NB4 (cell line): ENCODE results near the gene EFCAB6.
"Not testable (repeated sequence)": the region's sequence is repeated elsewhere in the genome, so short reads cannot be mapped to it uniquely, and the experiment has no call there.

Source experiments
- DNase-seq: peaks from one replicate; pipeline ENCODE4 v3.0.0; 2010; ENCODE audit warnings: low read depth
- H3K4me3 ChIP-seq: one replicate; pipeline ENCODE4 v1.5.1; 2011; ENCODE audit warnings: mild to moderate bottlenecking, low read depth, low read length, moderate library complexity
- MYC ChIP-seq: IDR thresholded peaks from 2 replicates; pipeline ENCODE4 v1.6.1; 2011; ENCODE audit warnings: low read depth, low read length
- POLR2A ChIP-seq: IDR thresholded peaks from 2 replicates; pipeline ENCODE4 v1.6.1; 2011; ENCODE audit warnings: mild to moderate bottlenecking; ENCODE audit not compliant: insufficient read length; ENCODE audit errors: extremely low read depth
- TF ChIP-seq, protein P1 (sequence below): IDR thresholded peaks from 2 replicates; pipeline ENCODE4 v1.6.1; 2011; ENCODE audit warnings: low read depth, low read length
- TF ChIP-seq, protein P2 (sequence below): IDR thresholded peaks from one replicate; pipeline ENCODE4 v1.5.1; 2012; ENCODE audit warnings: low read depth, low read length

Gene EFCAB6

DNA sequence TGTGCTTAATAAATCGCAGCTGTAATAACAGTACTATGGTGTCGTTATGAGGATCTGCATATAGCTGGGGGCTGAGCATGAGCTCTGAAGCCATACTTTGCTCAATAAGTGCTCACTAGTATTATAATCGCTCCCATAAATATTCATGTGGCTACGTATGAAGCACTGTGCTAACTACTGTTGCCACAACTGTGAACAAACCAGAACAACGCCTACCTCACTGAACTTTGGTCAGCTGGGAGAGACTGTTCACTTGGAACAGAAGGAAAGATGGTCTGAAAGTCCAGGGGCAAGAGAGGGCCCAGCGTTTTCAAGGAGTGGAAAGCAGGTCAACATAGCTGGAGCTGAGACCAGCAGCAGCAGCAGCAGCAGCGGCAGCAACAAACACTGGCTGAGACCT, 141.6 kb downstream of the EFCAB6 start:
- TF ChIP-seq, protein P1, sequence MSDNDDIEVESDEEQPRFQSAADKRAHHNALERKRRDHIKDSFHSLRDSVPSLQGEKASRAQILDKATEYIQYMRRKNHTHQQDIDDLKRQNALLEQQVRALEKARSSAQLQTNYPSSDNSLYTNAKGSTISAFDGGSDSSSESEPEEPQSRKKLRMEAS: no peak
- TF ChIP-seq POLR2A: no peak
- no peak for TF ChIP-seq MYC
- TF ChIP-seq, protein P2, sequence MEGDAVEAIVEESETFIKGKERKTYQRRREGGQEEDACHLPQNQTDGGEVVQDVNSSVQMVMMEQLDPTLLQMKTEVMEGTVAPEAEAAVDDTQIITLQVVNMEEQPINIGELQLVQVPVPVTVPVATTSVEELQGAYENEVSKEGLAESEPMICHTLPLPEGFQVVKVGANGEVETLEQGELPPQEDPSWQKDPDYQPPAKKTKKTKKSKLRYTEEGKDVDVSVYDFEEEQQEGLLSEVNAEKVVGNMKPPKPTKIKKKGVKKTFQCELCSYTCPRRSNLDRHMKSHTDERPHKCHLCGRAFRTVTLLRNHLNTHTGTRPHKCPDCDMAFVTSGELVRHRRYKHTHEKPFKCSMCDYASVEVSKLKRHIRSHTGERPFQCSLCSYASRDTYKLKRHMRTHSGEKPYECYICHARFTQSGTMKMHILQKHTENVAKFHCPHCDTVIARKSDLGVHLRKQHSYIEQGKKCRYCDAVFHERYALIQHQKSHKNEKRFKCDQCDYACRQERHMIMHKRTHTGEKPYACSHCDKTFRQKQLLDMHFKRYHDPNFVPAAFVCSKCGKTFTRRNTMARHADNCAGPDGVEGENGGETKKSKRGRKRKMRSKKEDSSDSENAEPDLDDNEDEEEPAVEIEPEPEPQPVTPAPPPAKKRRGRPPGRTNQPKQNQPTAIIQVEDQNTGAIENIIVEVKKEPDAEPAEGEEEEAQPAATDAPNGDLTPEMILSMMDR: no peak
- no peak overlapping the region for H3K4me3 ChIP-seq
- no peak for DNase-seq

DNA sequence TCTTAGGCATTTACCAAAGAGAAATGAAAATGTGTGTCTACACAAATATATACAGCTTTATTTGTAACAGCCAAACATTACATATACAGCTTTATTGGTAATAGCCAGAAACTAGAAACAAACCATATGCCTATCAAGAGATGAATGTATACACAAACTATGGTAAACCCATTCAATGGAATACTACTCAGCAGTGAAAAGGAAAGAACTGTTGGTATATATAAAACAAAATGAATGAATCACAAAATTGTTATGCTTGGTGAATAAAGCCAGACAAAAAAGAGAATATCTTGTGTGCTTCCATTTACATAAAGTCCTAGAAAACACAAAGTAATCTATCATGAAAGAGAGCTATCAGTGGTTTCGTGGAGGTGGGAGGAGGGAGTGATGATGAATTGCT, 142.9 kb downstream of the EFCAB6 start:
- no peak for DNase-seq
- H3K4me3 ChIP-seq: no peak overlapping the region
- TF ChIP-seq, protein P2: no peak
- TF ChIP-seq MYC: no peak
- TF ChIP-seq, protein P1: no peak

DNA sequence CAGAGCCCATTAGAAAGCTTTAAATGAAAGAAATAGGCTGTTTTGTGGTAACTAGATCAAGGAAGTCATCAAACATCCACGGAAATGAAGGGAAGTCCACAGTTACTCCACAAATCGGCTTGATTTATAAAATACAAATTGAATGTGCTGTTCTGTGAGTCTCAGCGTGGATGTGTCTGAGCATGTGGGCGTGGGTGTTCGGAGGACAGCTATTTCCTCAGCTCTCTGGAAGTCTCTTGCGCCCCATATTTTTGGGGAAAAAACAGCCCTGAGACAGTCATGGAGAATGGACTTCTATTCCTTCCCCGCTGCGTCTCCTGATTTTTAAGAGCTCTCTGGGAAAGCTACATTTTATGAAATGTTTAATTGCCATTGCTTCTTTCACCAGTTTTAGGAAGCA, 144.4 kb downstream of the EFCAB6 start:
- no peak overlapping the region for H3K4me3 ChIP-seq
- TF ChIP-seq, protein P1: no peak
- TF ChIP-seq, protein P2: no peak
- TF ChIP-seq MYC: no peak
- TF ChIP-seq POLR2A: no peak
- DNase-seq: no peak

DNA sequence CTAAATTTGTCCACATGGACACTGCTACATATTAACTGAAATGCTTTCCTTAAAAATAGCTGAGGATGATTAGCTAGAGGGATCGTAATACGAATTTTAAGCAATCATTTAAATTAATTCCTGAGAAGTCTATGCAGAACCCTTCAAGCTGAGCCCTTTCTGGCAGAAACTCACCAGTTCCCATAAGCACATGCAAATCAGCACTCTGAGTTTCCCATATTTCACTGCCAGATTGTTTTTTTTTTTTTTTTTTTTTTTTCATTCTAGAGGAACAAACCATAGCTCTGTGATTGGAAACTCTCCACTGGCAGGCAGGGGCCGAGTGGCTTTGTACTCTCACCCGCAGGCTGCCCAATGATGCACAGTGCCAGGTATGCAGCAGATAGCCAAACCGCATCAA, 145.6 kb downstream of the EFCAB6 start:
- H3K4me3 ChIP-seq: no peak overlapping the region
- no peak for DNase-seq
- TF ChIP-seq, protein P2: no peak
- TF ChIP-seq POLR2A (no peak), MYC (no peak)
- TF ChIP-seq, protein P1: no peak

DNA sequence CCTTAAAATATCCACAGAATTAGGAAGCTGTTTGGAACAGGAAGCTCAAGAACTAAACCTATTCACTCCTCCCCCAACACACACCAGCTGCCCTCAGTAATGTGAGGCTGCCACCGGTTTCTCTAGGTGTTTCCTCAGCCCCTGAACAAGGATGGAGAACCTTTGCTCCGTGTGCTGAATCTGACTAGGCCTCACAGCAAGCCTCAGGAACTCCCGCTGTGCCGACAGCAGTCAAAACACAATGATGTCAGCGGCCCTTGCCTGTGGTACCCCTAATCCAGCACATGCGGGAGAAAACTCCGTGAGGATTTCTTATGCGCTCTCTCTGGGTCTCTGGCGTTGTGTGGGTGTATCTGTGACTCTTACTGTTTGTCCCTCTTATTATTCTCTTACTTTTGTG, 153.3 kb downstream of the EFCAB6 start:
- TF ChIP-seq, protein P2: no peak
- no peak for TF ChIP-seq POLR2A
- TF ChIP-seq, protein P1: no peak
- no peak for TF ChIP-seq MYC
- DNase-seq: no peak

DNA sequence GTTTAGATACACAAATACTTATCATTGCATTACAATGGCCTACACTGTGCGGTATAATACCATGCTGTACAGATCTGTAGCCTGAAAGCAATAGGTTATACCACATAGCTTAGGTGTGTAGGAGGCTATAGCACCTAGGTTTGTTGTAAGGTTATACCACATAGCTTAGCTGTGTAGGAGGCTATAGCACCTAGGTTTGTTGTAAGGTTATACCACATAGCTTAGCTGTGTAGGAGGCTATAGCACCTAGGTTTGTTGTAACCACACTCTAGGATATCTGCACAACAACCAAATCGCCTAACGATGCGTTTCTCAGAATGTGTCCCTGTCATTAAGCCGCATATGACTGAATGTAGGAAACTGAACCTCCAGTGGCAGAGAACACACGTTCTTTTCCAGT, 155.5 kb downstream of the EFCAB6 start:
- not testable (repeated sequence) for H3K4me3 ChIP-seq

More for the DNA sequence above, 153.3 kb downstream of the EFCAB6 start:
- no peak overlapping the region for H3K4me3 ChIP-seq

More for the DNA sequence above, 155.5 kb downstream of the EFCAB6 start:
- DNase-seq: not testable (repeated sequence)
